Breast epithelium (tissue), 4 donors: ENCODE results near the gene GMDS. TPM values are rescaled to one million over a fixed set of nuclear protein-coding genes. Genes with fewer than 3 reads are reported as not detected.
A peak's percentile ranks its signal among the peaks of the same experiment; 100 is the strongest.

Experiments
- DNase-seq, 2 donors: peaks; one replicate each; pipeline ENCODE4 v3.0.0-alpha.2; 2019; ENCODE audit warnings: low spot score in 2 of 2
- H3K27ac ChIP-seq, 2 donors: fragments of 200-600 bp; sonication (generic) in 1 of 2; one replicate each; pipeline ENCODE4 v1.5.1; 2016 to 2019; ENCODE audit warnings: mild to moderate bottlenecking in 1 of 2
- H3K27me3 ChIP-seq, 2 donors: fragments of 200-600 bp; sonication (generic) in 1 of 2; one replicate each; pipeline versions ENCODE4 v1.5.1 to v1.6.0; 2017 to 2019; ENCODE audit warnings: control low read depth in 1 of 2, mild to moderate bottlenecking in 1 of 2
- H3K36me3 ChIP-seq: fragments of 200-600 bp; one replicate; pipeline ENCODE4 v1.5.1; 2019
- H3K4me1 ChIP-seq, 2 donors: fragments of 200-600 bp; sonication (generic); one replicate each; pipeline ENCODE4 v1.5.1; 2016 to 2019; ENCODE audit warnings: control low read depth in 1 of 2
- H3K4me3 ChIP-seq, 3 donors: fragments of 200-600 bp; sonication (generic); 1 replicate in 2 of 3; 2 replicates in 1 of 3; pipeline ENCODE4 v1.5.1; 2016 to 2019; ENCODE audit warnings: mild to moderate bottlenecking in 3 of 3, moderate library complexity in 2 of 3
- H3K9me3 ChIP-seq, 2 donors: fragments of 200-600 bp; sonication (generic) in 1 of 2; one replicate each; pipeline ENCODE4 v1.5.1; 2016 to 2019; ENCODE audit warnings: control low read depth in 1 of 2
- POLR2A ChIP-seq: fragments of 450-650 bp; IDR thresholded peaks from one replicate; pipeline ENCODE4 v1.6.1; 2016; ENCODE audit warnings: antibody characterized with exemption, mild to moderate bottlenecking, moderate library complexity
- POLR2AphosphoS5 ChIP-seq, 3 donors: sonication (generic); formaldehyde crosslinking; IDR thresholded peaks; one replicate each; pipeline ENCODE4 v1.6.1; 2017; ENCODE audit warnings: antibody characterized with exemption in 3 of 3
- intact Hi-C: fragments of 100-400 bp; cut with DNase I; formaldehyde crosslinking; loops from one replicate; pipeline ENCODE4 v1.15.1; 2023; ENCODE audit warnings: low total_unique reads
- total RNA-seq, 3 donors: library from RNA; depleted of rRNA; stranded (reverse); fragments of >200 nt; gene quantifications; one replicate each; pipeline ENCODE4 v1.1.0, GENCODE V29; 2016
- TF ChIP-seq, protein P1 (sequence below), 3 donors: fragments of 450-650 bp; IDR thresholded peaks; one replicate each; pipeline ENCODE4 v1.5.1; 2016 to 2017; ENCODE audit warnings: antibody characterized with exemption in 3 of 3, mild to moderate bottlenecking in 3 of 3, moderate library complexity in 3 of 3

Gene GMDS
- total RNA-seq, 3 donors from 2014 or later: 7.5 to 29.2 (median 17.0) TPM

DNA sequence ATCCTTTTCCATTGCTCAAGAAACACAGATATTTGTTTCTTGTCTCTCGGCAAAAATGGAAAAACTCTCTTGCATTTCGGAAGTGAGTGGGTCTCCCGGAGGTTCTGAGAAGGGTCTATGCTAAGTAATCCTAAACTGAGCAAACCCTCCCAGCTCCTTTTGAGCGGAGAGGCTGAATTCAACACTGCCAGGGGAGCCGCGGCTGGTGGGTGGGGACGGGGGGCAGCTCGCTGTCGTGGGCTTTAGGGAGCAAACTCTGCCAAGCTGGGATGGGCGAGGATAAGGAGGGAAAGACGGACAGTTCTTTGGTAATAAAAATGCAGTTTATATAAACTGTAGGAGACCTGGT lies 424.3 kb downstream of the GMDS start:
- no peaks in the 10 kb centered on the region for H3K9me3 ChIP-seq
- DNase-seq: no peak
- H3K27me3 ChIP-seq: no peaks in the 10 kb centered on the region
- no peaks in the 10 kb centered on the region for H3K36me3 ChIP-seq
- no peaks in the 10 kb centered on the region for H3K4me1 ChIP-seq
- peak overlapping the region; percentile 15 to 52 (median 18) for H3K4me3 ChIP-seq
- TF ChIP-seq, protein P1, sequence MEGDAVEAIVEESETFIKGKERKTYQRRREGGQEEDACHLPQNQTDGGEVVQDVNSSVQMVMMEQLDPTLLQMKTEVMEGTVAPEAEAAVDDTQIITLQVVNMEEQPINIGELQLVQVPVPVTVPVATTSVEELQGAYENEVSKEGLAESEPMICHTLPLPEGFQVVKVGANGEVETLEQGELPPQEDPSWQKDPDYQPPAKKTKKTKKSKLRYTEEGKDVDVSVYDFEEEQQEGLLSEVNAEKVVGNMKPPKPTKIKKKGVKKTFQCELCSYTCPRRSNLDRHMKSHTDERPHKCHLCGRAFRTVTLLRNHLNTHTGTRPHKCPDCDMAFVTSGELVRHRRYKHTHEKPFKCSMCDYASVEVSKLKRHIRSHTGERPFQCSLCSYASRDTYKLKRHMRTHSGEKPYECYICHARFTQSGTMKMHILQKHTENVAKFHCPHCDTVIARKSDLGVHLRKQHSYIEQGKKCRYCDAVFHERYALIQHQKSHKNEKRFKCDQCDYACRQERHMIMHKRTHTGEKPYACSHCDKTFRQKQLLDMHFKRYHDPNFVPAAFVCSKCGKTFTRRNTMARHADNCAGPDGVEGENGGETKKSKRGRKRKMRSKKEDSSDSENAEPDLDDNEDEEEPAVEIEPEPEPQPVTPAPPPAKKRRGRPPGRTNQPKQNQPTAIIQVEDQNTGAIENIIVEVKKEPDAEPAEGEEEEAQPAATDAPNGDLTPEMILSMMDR (IDR thresholded peaks at IDR 0.05): no peak
- TF ChIP-seq POLR2AphosphoS5 (IDR thresholded peaks at IDR 0.05) (no peak), POLR2A (no peak)
- H3K27ac ChIP-seq: peak overlapping the region in 1 of 2 donors; percentile 44
- intact Hi-C loops: no loop called here

DNA sequence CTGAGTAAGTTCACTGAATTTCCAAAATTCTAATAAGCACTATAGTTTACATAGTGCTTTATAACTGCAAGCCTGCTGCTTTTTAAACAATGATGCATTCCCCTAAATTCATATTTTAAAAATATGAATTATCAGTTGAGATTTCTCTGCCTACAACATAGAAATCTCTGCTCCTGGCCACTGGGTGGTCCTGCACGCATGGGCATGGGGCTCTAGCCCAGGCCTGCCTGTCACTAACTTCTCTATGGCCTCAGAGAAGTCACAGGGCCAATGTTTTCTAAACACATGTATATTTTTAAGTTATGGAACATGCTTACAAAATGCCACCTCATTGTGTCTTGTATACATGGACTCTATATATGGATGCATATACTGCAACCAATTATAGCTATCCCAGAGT lies 424.7 kb downstream of the GMDS start:
- H3K4me1 ChIP-seq: no peaks in the 10 kb centered on the region
- H3K27me3 ChIP-seq: no peaks in the 10 kb centered on the region
- H3K9me3 ChIP-seq: no peaks in the 10 kb centered on the region
- H3K36me3 ChIP-seq: no peaks in the 10 kb centered on the region
- no peak overlapping the region for H3K4me3 ChIP-seq
- TF ChIP-seq POLR2AphosphoS5 (IDR thresholded peaks at IDR 0.05): no peak
- TF ChIP-seq, protein P1 (IDR thresholded peaks at IDR 0.05): no peak
- TF ChIP-seq POLR2A: no peak
- intact Hi-C loops: no loop called here
- H3K27ac ChIP-seq: peak overlapping the region in 1 of 2 donors; percentile 44
- DNase-seq: no peak

DNA sequence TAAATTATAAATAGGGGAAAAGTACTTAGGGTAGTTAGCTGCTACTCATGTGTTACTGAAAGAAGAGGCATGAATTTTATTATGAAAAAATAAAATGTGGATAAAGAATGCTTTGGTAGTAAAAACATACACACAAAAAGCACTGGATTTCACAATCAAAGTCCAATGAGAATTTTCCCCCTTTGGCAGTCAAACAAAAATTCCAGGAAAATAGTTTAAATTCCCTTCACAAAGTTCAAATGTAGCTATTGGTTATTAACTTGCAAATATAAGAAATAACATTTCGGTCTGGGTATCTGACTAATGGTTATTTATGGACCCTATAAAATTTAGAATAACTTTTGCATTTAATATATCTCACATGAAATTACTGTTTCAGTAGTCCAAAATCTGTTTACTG lies 425.2 kb downstream of the GMDS start:
- no peak for DNase-seq
- no peaks in the 10 kb centered on the region for H3K4me1 ChIP-seq
- no peak overlapping the region for H3K27ac ChIP-seq
- intact Hi-C loops: no loop called here
- H3K36me3 ChIP-seq: no peaks in the 10 kb centered on the region
- no peak overlapping the region for H3K4me3 ChIP-seq
- TF ChIP-seq POLR2A (no peak), POLR2AphosphoS5 (IDR thresholded peaks at IDR 0.05) (no peak)
- TF ChIP-seq, protein P1 (IDR thresholded peaks at IDR 0.05): no peak
- H3K27me3 ChIP-seq: no peaks in the 10 kb centered on the region
- H3K9me3 ChIP-seq: no peaks in the 10 kb centered on the region

DNA sequence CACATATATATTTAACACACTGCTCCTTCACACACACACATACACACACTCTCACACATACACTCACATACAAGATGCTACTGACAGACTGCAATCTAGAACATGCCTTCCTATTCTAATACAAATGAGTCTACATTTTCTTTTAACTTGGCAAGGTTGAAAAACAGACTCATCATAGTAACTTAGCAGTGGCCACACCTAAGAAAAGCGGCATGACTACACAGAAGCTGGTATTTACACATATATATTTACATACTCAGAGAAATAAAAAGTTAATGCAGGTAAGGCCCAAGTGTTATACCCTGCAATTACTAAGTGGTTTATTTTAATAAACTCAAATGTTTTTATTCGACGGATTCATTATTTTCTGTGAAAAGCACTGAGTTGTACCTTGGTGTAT lies 426.4 kb downstream of the GMDS start:
- H3K4me1 ChIP-seq: no peaks in the 10 kb centered on the region
- no peak for TF ChIP-seq POLR2AphosphoS5 (IDR thresholded peaks at IDR 0.05)
- TF ChIP-seq, protein P1 (IDR thresholded peaks at IDR 0.05): no peak
- TF ChIP-seq POLR2A: no peak
- intact Hi-C loops: no loop called here

DNA sequence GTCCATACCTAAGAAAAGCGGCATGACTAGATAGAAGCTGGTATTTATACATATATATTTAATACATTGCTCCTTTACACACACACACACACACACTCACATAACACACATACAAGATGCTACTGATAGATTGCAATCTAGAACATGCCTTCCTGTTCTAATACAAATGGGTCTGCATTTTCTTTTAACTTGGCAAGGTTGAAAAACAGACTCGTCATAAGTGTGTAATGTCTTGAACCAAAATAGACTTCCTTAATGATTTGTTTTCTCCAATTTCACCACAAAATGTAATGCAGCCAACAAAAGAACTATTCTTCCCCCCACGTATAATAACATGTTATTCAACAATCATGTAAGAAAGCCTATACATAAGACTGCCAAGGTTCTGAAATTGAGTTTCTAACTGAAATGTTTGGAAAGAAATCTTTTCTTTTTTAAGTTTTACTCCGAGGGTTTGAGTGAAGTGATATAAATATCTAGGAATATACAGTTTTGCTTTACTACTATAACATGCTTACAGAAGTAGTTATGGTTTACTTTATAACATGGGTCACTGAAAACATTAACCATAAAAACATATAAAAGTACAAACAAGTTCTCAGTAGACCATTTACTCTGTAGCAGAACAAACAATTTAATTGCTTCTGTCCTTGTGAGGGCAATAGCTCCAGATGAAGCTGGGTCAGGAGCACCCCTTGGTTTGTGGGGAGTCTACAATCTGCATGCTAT lies 428.2 kb downstream of the GMDS start:
- no peak overlapping the region for H3K4me3 ChIP-seq
- intact Hi-C loops: no loop called here
- H3K27me3 ChIP-seq: no peaks in the 10 kb centered on the region
- H3K36me3 ChIP-seq: no peaks in the 10 kb centered on the region
- no peak for DNase-seq
- no peak overlapping the region for H3K27ac ChIP-seq
- no peaks in the 10 kb centered on the region for H3K9me3 ChIP-seq
- no peaks in the 10 kb centered on the region for H3K4me1 ChIP-seq
- TF ChIP-seq, protein P1 (IDR thresholded peaks at IDR 0.05): no peak
- TF ChIP-seq POLR2A (no peak), POLR2AphosphoS5 (IDR thresholded peaks at IDR 0.05) (no peak)

More for the DNA sequence above, 426.4 kb downstream of the GMDS start:
- no peak overlapping the region for H3K27ac ChIP-seq
- H3K9me3 ChIP-seq: no peaks in the 10 kb centered on the region
- no peaks in the 10 kb centered on the region for H3K36me3 ChIP-seq
- no peak overlapping the region for H3K4me3 ChIP-seq
- no peaks in the 10 kb centered on the region for H3K27me3 ChIP-seq
- no peak for DNase-seq
